ENCODE measurements around the gene CSF3.

CSF3 gene

GRCh38 chr17:40015005-40015997 lies at the start of gene CSF3:
Gene CSF3, plus strand, starts transcription at chr17:40015440. Its CDS starts 35 bp downstream, at chr17:40015475.
- DNase-seq (ENCODE audit: low spot score), result no peak

DNA sequence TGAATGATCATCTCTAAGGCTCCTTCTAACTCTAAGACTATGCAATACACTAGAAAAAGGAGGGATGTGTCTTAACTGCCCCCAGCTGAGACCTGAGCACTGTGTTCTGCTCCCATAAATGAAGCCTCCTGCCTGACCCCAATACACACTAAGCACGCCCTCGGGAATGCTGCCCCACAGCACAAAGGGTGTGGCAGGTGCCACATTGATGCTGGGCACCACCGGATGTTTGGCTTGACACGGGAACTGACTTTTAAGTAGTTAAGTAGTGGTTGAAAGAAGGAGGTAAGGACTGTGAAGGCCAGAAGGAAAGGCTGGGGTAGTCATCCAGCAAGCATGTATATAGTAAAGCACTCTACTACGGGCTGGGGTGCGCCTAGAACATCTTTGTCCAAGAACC lies 48.5 kb upstream of the CSF3 start:
- no peak for DNase-seq (ENCODE audit: low spot score)

DNA sequence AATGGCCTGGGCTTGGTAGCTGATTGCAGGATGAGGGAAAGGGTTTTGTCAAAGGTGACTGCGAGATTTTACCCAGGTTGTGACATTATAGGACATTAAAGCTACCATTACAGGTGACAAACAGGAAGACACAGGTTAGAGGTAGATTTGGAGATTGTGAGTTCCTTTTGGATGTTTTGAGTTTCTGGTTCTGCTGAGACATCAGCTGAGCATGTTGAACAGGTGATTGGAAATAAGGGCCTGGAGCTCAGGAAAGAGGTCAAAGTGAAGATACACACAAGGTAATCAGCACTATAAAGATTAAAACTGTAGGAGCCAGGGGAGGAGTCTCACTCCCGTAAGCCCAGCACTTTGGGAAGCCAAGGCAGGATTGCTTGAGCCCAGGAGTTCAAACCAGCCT lies 46.5 kb upstream of the CSF3 start:
- DNase-seq (ENCODE audit: low spot score), result no peak

- no peak for DNase-seq (ENCODE audit: low spot score)
Observed at GRCh38 chr17:39969375-39969774, 45.9 kb upstream of the CSF3 start.

DNA sequence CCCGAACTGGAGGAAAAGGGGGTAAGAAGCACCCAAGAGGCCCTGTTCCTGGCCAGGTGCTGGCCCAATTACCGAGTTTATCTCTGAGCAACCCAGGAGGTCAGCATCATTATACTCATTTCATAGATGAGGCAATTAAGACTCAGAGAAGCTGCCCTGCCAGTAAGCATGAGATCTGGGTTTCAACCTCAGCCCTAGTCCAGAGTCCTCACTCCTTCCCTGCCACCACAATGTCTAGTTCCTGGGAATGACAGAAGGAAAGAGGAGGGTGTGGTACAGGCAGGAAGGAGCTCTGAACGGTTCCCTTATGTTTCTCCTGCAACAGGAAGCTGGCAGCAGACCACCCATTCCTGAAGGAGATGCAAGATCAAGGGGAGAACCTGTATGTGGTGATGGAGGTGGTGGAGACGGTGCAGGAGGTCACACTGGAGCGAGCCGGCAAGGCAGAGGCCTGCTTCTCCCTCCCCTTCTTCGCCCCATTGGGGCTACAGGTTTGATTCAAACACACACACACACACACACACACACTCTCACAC lies 45.0 kb upstream of the CSF3 start:
- DNase-seq (ENCODE audit: low spot score), result no peak

DNA sequence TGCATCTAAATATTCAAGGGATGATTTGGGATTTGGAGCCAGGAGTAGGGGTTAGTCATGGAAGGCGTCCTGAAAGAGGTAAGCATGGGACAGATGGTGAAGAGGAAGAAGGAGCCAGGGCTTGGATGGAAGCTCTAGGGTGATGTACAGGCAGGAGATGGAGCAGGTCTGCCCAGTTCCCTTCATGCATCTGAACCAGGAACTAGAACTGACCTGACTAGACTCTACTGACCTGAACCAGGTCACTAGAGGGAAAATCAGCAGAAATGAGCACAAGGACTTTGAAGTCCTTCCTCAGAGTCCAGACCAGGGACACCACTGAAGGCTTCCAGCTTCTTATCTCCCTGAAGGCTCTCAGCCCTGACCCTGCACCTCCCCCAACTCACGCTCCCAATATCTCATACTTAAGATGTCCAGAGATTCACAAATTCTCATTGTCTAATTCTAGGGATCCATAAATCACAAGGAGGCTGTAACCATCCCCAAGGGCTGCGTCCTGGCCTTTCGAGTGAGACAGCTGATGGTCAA lies 44.1 kb upstream of the CSF3 start:
- DNase-seq (ENCODE audit: low spot score), result no peak

DNA sequence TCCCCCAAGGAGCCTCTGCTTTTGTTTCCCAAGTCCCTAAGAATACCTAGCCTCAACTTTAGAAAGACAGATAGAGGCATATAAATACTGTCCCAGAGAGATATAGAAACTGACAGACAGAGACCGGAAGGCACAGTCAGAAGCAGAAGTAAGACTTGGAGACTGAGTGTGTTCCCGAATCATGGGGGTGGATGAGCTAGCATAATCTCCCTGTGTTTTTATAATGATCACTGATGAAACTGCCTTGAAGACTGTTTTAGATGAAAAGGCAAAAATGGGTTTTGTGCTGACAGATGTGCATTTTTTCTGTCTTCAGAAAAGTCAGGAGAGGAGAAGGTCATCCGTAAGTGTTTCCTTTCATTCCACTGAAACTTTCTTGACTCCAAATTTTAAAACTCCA lies 43.0 kb upstream of the CSF3 start:
- DNase-seq (ENCODE audit: low spot score), result no peak

- no peak for DNase-seq (ENCODE audit: low spot score)
Observed at GRCh38 chr17:39973496-39973895, 41.7 kb upstream of the CSF3 start.

GRCh38 chr17:39974433-39974832 lies 40.8 kb upstream of the CSF3 start:
- no peak for DNase-seq (ENCODE audit: low spot score)

DNA sequence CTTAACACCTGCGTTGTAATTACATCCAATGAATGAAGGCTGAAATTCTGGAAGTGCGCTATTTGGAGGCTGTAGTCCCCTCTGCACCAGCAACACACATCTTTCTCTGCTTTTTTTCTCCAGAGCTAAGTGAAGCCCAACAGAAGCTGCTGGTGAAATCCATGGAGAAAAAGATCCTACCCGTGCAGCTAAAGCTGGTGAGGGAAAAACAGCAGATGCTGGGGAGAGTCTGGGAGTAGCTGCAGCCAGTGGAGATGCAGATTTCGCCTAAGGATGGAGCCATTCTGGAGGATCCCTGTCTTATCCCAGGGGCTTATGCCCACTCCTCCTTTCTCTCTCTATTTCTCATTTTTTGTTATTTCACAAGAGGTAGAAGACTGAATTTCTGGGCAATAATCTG lies 39.4 kb upstream of the CSF3 start:
- DNase-seq (ENCODE audit: low spot score), result no peak

DNA sequence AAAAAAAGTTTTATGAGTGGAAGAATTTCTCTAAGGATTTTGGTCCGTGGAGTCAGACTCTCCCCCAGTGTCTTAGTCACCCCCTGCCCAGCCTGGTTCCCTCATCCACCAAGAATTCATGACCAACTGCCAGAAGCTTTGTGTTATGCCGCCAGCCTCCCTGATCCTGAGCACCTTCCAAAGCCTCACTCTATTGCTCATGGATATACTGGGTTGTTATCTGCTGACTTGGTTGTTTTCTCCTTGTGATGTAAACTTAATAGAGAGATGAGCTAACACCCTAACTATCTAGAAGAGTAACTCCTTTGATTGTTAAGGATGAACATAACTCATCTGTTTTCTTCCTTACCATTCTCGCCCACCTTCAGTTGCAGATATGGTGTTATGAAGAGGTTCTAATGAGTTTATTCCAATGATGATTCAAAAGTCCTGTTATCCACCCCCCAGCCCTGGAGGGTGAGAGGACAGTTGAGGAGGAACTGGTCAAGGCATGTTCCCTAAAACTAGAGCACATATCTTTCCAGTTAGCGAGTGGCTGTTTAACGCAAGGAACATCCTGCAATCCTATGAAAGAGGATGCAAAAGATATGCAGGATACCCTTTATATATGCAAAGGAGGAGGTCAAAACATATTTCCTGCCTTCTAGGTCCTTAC lies 36.1 kb upstream of the CSF3 start:
- DNase-seq (ENCODE audit: low spot score), result no peak

DNA sequence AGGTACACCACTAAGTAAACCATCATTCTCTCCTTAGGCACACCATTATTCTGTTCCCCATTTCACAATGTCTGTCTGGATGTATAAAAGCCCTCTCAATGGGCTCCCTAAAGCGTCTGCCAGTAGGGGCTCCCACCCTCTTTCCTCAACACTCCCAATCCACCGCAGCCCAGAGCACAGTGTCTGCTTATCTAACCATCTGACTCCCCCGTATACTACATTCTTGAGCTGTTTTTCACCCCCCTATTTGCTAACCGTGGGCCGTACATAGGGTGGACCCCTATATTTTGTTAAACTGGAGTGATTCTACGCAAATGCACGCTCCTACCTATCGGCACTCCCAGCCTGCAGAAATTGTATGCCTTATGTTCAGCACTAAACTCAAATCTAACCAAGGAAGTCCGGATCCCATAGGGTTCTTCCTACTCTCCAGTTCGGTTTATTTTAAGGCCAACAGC lies 35.3 kb upstream of the CSF3 start:
- peak; percentile 2 for DNase-seq (ENCODE audit: low spot score)

- DNase-seq (ENCODE audit: low spot score), result peak; percentile 100
Observed at GRCh38 chr17:39980351-39981206, 34.7 kb upstream of the CSF3 start, which contains the start of gene PSMD3. Gene PSMD3, plus strand, starts transcription at chr17:39980807. Its CDS starts 164 bp downstream, at chr17:39980971.

DNA sequence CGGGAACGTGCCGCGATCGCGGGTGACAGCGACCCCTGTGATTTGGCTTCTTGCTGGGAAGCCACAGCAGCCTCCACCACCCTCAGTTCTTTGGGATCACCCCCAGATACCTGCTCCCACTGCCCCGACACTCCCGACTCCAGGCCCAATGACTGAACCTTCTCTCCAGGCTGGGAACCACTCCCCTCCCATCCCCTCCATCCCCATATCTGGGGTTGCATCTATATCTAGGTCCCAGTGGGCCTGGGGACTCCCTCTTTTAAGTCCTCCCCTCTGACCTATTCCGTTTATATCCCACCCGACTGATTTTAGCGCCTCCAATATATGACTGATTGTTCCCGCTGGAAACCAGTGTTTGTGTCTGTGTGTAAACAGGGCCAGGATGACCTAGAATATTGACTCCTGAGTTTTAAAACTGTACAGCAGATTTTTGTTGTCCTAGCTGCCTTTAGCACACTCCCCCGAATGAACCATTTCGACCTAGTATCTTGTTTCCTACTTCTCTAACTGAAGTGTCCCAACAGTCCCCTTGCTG lies 34.0 kb upstream of the CSF3 start:
- DNase-seq (ENCODE audit: low spot score), result no peak

DNA sequence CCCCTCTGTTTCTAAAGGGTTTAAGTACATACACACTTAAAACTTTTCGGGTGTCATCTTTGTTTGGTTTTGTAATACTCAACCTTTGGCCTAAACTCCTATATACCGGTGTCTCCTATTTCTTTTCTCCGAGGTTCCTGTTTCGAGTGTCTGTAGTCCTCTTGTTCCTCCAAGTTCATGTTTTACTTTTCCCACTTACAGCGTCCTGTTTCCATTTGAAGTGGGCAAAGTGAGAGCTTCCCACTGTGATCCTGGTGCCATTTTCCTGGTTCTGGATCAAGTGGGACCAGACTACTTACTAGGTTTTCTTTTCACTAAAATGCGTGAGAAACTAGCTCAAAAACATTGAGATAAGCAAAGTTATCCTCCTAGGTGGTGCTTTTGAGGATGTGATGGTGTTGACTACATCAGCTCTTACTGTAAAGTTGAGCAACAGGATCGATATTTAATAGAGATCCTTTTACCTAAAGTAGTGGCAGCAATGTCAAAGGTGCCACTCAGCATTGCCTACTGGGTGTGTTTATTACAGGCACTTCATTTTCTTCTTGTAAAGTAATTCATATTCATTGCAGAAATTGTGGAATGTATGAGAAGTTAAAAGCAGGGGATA lies 33.4 kb upstream of the CSF3 start:
- no peak for DNase-seq (ENCODE audit: low spot score)

DNA sequence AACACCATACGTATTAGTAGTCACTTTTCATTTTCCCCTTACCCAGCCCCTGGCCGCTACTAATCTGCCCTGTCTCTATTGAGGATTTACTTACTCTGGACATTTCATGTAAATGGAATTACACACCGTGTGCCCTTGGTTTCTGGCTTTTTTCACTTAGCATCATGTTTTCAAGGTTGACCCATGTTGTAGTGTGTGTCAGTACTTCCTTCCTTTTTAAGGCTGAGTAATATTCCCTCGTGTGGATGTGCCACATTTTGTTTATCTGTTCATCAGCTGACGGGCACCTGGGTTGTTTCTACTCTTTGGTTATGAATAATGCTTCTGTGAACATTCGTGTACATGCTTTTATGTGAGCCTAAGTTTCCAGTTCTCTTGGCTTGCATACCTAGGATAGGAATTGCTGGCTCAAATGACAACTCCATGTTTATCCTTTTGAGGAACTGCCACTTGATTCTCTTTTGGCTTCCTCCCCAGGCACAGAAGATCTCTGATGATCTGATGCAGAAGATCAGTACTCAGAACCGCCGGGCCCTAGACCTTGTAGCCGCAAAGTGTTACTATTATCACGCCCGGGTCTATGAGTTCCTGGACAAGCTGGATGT lies 26.9 kb upstream of the CSF3 start:
- DNase-seq (ENCODE audit: low spot score), result no peak

DNA sequence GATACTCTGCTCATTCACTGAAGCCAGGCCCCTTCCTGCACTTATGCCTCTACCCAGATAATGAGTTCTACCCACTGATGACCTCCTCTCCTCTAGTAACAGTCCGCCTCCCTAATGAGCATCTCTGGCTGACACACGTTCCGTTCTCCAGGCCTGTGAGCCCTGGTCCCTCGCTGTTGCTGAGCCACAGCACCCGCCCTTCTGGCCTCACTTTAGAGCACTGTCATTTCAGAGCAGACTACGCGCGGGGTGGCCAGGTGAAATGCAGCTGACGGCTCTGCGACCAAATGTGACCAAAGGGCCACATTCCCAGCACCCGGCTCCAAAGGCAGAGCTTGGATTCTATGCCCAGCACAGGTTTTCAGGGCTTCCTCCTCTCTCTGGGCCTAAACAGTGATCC lies 20.8 kb upstream of the CSF3 start:
- no peak for DNase-seq (ENCODE audit: low spot score)

DNA sequence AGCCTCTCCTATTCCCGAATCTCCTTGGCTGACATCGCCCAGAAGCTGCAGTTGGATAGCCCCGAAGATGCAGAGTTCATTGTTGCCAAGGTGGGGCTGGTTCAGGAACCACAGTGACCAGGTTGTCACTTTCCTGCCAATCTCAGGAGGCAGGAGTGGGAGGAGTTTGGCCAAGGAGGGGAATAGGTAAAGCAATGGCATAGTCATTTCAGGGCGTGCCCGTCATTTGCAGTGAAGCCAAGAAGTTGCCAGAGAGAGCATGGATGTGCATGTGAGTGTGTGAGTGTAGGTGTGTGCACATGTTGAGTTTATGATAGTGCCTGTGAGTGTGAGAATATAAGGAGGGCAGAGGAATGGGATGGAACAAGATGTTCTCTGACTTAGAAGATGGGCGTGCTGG lies 19.8 kb upstream of the CSF3 start:
- DNase-seq (ENCODE audit: low spot score), result no peak

GRCh38 chr17:39996162-39996561 lies 19.1 kb upstream of the CSF3 start:
- no peak for DNase-seq (ENCODE audit: low spot score)

- DNase-seq (ENCODE audit: low spot score), result no peak
Observed at GRCh38 chr17:39996800-39997199, 18.4 kb upstream of the CSF3 start.

DNA sequence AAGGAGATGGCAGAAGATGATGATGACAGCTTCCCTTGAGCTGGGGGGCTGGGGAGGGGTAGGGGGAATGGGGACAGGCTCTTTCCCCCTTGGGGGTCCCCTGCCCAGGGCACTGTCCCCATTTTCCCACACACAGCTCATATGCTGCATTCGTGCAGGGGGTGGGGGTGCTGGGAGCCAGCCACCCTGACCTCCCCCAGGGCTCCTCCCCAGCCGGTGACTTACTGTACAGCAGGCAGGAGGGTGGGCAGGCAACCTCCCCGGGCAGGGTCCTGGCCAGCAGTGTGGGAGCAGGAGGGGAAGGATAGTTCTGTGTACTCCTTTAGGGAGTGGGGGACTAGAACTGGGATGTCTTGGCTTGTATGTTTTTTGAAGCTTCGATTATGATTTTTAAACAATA lies 17.7 kb upstream of the CSF3 start:
- no peak for DNase-seq (ENCODE audit: low spot score)
